KMS-11 (cell line): Measurements from ENCODE around the gene ARL14EP.

Source experiments
- H2AFZ ChIP-seq: fragments of 200-600 bp; sonication (generic); 2 replicates; pipeline ENCODE4 v1.6.1; 2016; ENCODE audit warnings: antibody characterized with exemption, mixed run types, low read depth
- H3K27ac ChIP-seq: fragments of 200-600 bp; sonication (generic); 2 replicates; pipeline ENCODE4 v1.6.1; 2016; ENCODE audit warnings: mild to moderate bottlenecking, mixed run types
- H3K27me3 ChIP-seq: fragments of 200-600 bp; sonication (generic); 2 replicates; pipeline ENCODE4 v1.6.1; 2017; ENCODE audit warnings: mild to moderate bottlenecking, low read depth, mixed run types, moderate library complexity; ENCODE audit not compliant: insufficient read depth
- H3K36me3 ChIP-seq: fragments of 200-600 bp; sonication (generic); 2 replicates; pipeline ENCODE4 v1.6.1; 2017; ENCODE audit warnings: mild to moderate bottlenecking, mixed run types; ENCODE audit not compliant: insufficient read depth
- H3K4me1 ChIP-seq: fragments of 200-600 bp; sonication (generic); 2 replicates; pipeline ENCODE4 v1.6.1; 2016; ENCODE audit warnings: mild to moderate bottlenecking, low read depth, mixed run types; ENCODE audit not compliant: poor library complexity, severe bottlenecking
- H3K4me2 ChIP-seq: fragments of 200-600 bp; sonication (generic); 2 replicates; pipeline ENCODE4 v1.7.0; 2016; ENCODE audit warnings: mild to moderate bottlenecking, mixed run types
- H3K4me3 ChIP-seq: fragments of 200-600 bp; sonication (generic); IDR thresholded peaks from 2 replicates; pipeline ENCODE4 v1.6.1; 2017; ENCODE audit warnings: low read depth, low read length, mixed read lengths; ENCODE audit not compliant: insufficient read depth
- H3K79me2 ChIP-seq: fragments of 200-600 bp; sonication (generic); 2 replicates; pipeline ENCODE4 v1.6.1; 2016; ENCODE audit warnings: low read depth, mixed run types; ENCODE audit not compliant: insufficient read depth
- H3K9ac ChIP-seq: fragments of 200-600 bp; sonication (generic); 2 replicates; pipeline ENCODE4 v1.6.1; 2016; ENCODE audit warnings: mild to moderate bottlenecking, mixed run types
- H4K20me1 ChIP-seq: fragments of 200-600 bp; sonication (generic); 2 replicates; pipeline ENCODE4 v1.6.1; 2016; ENCODE audit warnings: mild to moderate bottlenecking, mixed run types; ENCODE audit not compliant: insufficient read depth
- CTCF ChIP-seq: fragments of 200-600 bp; sonication (generic); conservative IDR thresholded peaks from 2 replicates; pipeline ENCODE4 v1.6.1; 2017; ENCODE audit warnings: low read depth, mild to moderate bottlenecking, antibody characterized with exemption, low read length, moderate library complexity, mixed read lengths

Gene ARL14EP

GRCh38 chr11:30282289-30282631 is 40.6 kb upstream of the ARL14EP start:
- H3K4me2 ChIP-seq = no peak overlapping the region
- no peak overlapping the region for H3K9ac ChIP-seq
- no peaks in the 10 kb centered on the region for H3K27me3 ChIP-seq
- H2AFZ ChIP-seq = no peak overlapping the region
- no peaks in the 10 kb centered on the region for H3K4me1 ChIP-seq
- no peaks in the 10 kb centered on the region for H3K79me2 ChIP-seq
- no peak overlapping the region for H3K4me3 ChIP-seq
- no peaks in the 10 kb centered on the region for H4K20me1 ChIP-seq
- no peaks in the 10 kb centered on the region for H3K36me3 ChIP-seq
- no peak overlapping the region for H3K27ac ChIP-seq
- TF ChIP-seq CTCF = no peak

- Histone ChIP-seq H3K4me1 (no peaks in the 10 kb centered on the region), H3K36me3 (no peaks in the 10 kb centered on the region), H4K20me1 (no peaks in the 10 kb centered on the region), H3K27ac (no peak overlapping the region), H3K4me3 (no peak overlapping the region), H3K4me2 (no peak overlapping the region), H3K27me3 (no peaks in the 10 kb centered on the region), H2AFZ (no peak overlapping the region), H3K79me2 (no peaks in the 10 kb centered on the region), H3K9ac (no peak overlapping the region)
- TF ChIP-seq CTCF = no peak
These were observed 38.1 kb upstream of the ARL14EP start for GRCh38 chr11:30284836-30285235.

GRCh38 chr11:30285416-30286121 is 37.3 kb upstream of the ARL14EP start:
- Histone ChIP-seq H3K36me3 (no peaks in the 10 kb centered on the region), H3K4me2 (no peak overlapping the region), H3K79me2 (no peaks in the 10 kb centered on the region), H2AFZ (no peak overlapping the region), H3K9ac (no peak overlapping the region), H4K20me1 (no peaks in the 10 kb centered on the region), H3K27me3 (no peaks in the 10 kb centered on the region), H3K4me3 (no peak overlapping the region), H3K4me1 (no peaks in the 10 kb centered on the region), H3K27ac (no peak overlapping the region)
- TF ChIP-seq CTCF = no peak

GRCh38 chr11:30291331-30291730 is 31.6 kb upstream of the ARL14EP start:
- H3K36me3 ChIP-seq = no peaks in the 10 kb centered on the region
- no peak overlapping the region for H3K27ac ChIP-seq
- no peak overlapping the region for H3K4me2 ChIP-seq
- H4K20me1 ChIP-seq = no peaks in the 10 kb centered on the region
- no peak for TF ChIP-seq CTCF
- no peaks in the 10 kb centered on the region for H3K4me1 ChIP-seq
- H3K79me2 ChIP-seq = no peaks in the 10 kb centered on the region
- no peak overlapping the region for H2AFZ ChIP-seq
- H3K4me3 ChIP-seq = no peak overlapping the region
- H3K27me3 ChIP-seq = no peaks in the 10 kb centered on the region
- no peak overlapping the region for H3K9ac ChIP-seq
